IMR-90 (cell line): ENCODE results near the gene LCAT. TPM values are rescaled to one million over a fixed set of nuclear protein-coding genes. Genes with fewer than 3 reads are reported as not detected.

ENCODE experiments used
- ATAC-seq: fragments of 200-7000 bp; cut with Tn5 transposase; 2 replicates; pipeline ENCODE4 v1.9.1; 2020; ENCODE audit warnings: low read depth, mild to moderate bottlenecking, moderate library complexity
- BruUV-seq: library from RNA; stranded (reverse); fragments of 400-500 nt; replicated peaks from 2 replicates; lab custom pipeline; 2021; lab: Mats Ljungman, UMichigan
- CTCF ChIA-PET: fragments of 300-600 bp; formaldehyde crosslinking; extraction: SDS; loops from one replicate; lab custom pipeline; 2021; ENCODE audit warnings: antibody characterized with exemption; lab: Yijun Ruan, JAX
- POLR2A ChIA-PET: fragments of 300-600 bp; sonication (Branson Sonifier 250); formaldehyde crosslinking; loops from one replicate; lab custom pipeline; 2022; ENCODE audit warnings: antibody characterized with exemption; ENCODE audit not compliant: unreplicated experiment; lab: Charles Lee
- DNase-seq: peaks from one replicate; pipeline ENCODE4 v3.0.0; 2013
- H2AFZ ChIP-seq: replicated peaks from 2 replicates; pipeline ENCODE3; 2013; ENCODE audit warnings: low read length, mild to moderate bottlenecking; ENCODE audit not compliant: poor library complexity
- H2AK5ac ChIP-seq: 2 replicates; pipeline ENCODE4 v1.6.1; 2013; ENCODE audit warnings: low read depth, low read length, inconsistent platforms
- H2AK9ac ChIP-seq: replicated peaks from 2 replicates; pipeline ENCODE3; 2013; ENCODE audit warnings: mild to moderate bottlenecking, low read depth, low read length, moderate library complexity; ENCODE audit not compliant: poor library complexity
- H2BK120ac ChIP-seq: 2 replicates; pipeline ENCODE4 v1.6.1; 2013; ENCODE audit warnings: low read depth, low read length, inconsistent platforms
- H2BK15ac ChIP-seq: 3 replicates; pipeline ENCODE4 v1.6.1; 2013; ENCODE audit warnings: low read depth, low read length, inconsistent platforms
- H2BK20ac ChIP-seq: 2 replicates; pipeline ENCODE4 v1.6.1; 2013; ENCODE audit warnings: low read depth, mild to moderate bottlenecking, inconsistent platforms, low read length, moderate library complexity
- H2BK5ac ChIP-seq: 2 replicates; pipeline ENCODE4 v1.6.1; 2013; ENCODE audit warnings: mild to moderate bottlenecking, low read depth, low read length, inconsistent platforms; ENCODE audit not compliant: poor library complexity, severe bottlenecking
- H3K14ac ChIP-seq: replicated peaks from 2 replicates; pipeline ENCODE4 v1.6.1; 2013; ENCODE audit warnings: low read depth, low read length, inconsistent platforms
- H3K18ac ChIP-seq: 2 replicates; pipeline ENCODE4 v1.6.1; 2013; ENCODE audit warnings: low read depth, low read length, control low read depth
- H3K23ac ChIP-seq: 2 replicates; pipeline ENCODE4 v1.6.1; 2013; ENCODE audit warnings: low read depth, low read length, inconsistent platforms
- H3K27ac ChIP-seq: 2 replicates; pipeline ENCODE4 v1.5.1; 2013; ENCODE audit warnings: mild to moderate bottlenecking, control low read depth, low read length; ENCODE audit not compliant: insufficient read depth
- H3K27me3 ChIP-seq: 2 replicates; pipeline ENCODE4 v1.6.1; 2013; ENCODE audit warnings: low read length; ENCODE audit not compliant: control insufficient read depth, insufficient read depth
- H3K36me3 ChIP-seq: 2 replicates; pipeline ENCODE4 v1.6.1; 2013; ENCODE audit warnings: low read length, mixed read lengths; ENCODE audit not compliant: control insufficient read depth, insufficient read depth
- H3K4ac ChIP-seq: 2 replicates; pipeline ENCODE4 v1.6.1; 2013; ENCODE audit warnings: low read depth, low read length, inconsistent platforms
- H3K4me1 ChIP-seq: 2 replicates; pipeline ENCODE4 v1.6.1; 2013; ENCODE audit warnings: low read length, mixed read lengths; ENCODE audit not compliant: control insufficient read depth, insufficient read depth
- H3K4me2 ChIP-seq: 2 replicates; pipeline ENCODE4 v1.6.1; 2013; ENCODE audit warnings: low read depth, mild to moderate bottlenecking, control low read depth, low read length, moderate library complexity
- H3K4me3 ChIP-seq: 2 replicates; pipeline ENCODE4 v1.5.1; 2013; ENCODE audit warnings: low read depth, mild to moderate bottlenecking, control low read depth, low read length, moderate library complexity; ENCODE audit not compliant: insufficient read depth
- H3K56ac ChIP-seq: 2 replicates; pipeline ENCODE4 v1.6.1; 2013; ENCODE audit warnings: low read length, inconsistent platforms; ENCODE audit not compliant: insufficient read depth; ENCODE audit errors: extremely low read depth
- H3K79me1 ChIP-seq, 2 experiments: 2 replicates each; pipeline ENCODE4 v1.6.1; 2013; ENCODE audit warnings: low read length in 2 of 2, inconsistent platforms in 1 of 2, low read depth in 1 of 2
- H3K9ac ChIP-seq: 2 replicates; pipeline ENCODE4 v1.6.1; 2013; ENCODE audit warnings: low read depth, low read length, control low read depth
- H3K9me1 ChIP-seq: 2 replicates; pipeline ENCODE4 v1.6.1; 2013; ENCODE audit warnings: low read length, inconsistent platforms; ENCODE audit not compliant: insufficient read depth
- H3K9me3 ChIP-seq: 2 replicates; pipeline ENCODE4 v1.6.1; 2013; ENCODE audit warnings: low read length; ENCODE audit not compliant: control insufficient read depth, insufficient read depth
- H4K20me1 ChIP-seq: 2 replicates; pipeline ENCODE4 v1.6.1; 2013; ENCODE audit warnings: low read length, inconsistent platforms; ENCODE audit not compliant: insufficient read depth
- H4K5ac ChIP-seq: 2 replicates; pipeline ENCODE4 v1.6.1; 2013; ENCODE audit warnings: mild to moderate bottlenecking, low read depth, low read length, control low read depth
- H4K8ac ChIP-seq, 2 experiments: 2 replicates each; pipeline ENCODE4 v1.6.1; 2013; ENCODE audit warnings: low read depth in 2 of 2, low read length in 2 of 2, control low read depth in 1 of 2, inconsistent platforms in 1 of 2
- H4K91ac ChIP-seq: 2 replicates; pipeline ENCODE4 v1.6.1; 2013; ENCODE audit warnings: low read depth, low read length, inconsistent platforms; ENCODE audit not compliant: insufficient read depth
- SMC3 ChIP-seq: fragments of 150-350 bp; IDR thresholded peaks from 2 replicates; pipeline ENCODE4 v1.6.1; 2016; ENCODE audit warnings: low read depth, mild to moderate bottlenecking, antibody characterized with exemption, low read length, moderate library complexity
- WGBS, 2 experiments: methylation state at CpG; one replicate each; pipeline versions ENCODE4 v1.1.5 to v1.1.7; 2013; ENCODE audit warnings: missing lambda C conversion rate in 2 of 2; ENCODE audit not compliant: insufficient read length in 1 of 2; ENCODE audit errors: extremely low coverage in 2 of 2; 5-methylcytosine and 5-hydroxymethylcytosine counted together
- dilution Hi-C: fragments of 300-500 bp; cut with HindIII; formaldehyde crosslinking; loops from one replicate; pipeline ENCODE4 v1.14.3; 2018; ENCODE audit warnings: low sequenced_read_pairs; ENCODE audit not compliant: unreplicated experiment
- in situ Hi-C: fragments of 300-500 bp; cut with MboI; formaldehyde crosslinking; loops from 3 replicates; pipeline ENCODE4 v1.14.3; 2019; ENCODE audit warnings: low sequenced_read_pairs, inconsistent platforms, mixed read lengths
- intact Hi-C: fragments of 100-400 bp; cut with micrococcal nuclease; formaldehyde crosslinking; loops from 2 replicates; pipeline ENCODE4 v1.10.0; 2022
- polyA plus RNA-seq, 3 experiments: library from polyadenylated mRNA; depleted of rRNA; stranded (reverse); fragments of >200 nt; gene quantifications; 2 replicates each; pipeline ENCODE4 v1.2.3, GENCODE V29; 2012; ENCODE audit warnings: low replicate concordance in 1 of 3
- total RNA-seq: library from RNA; depleted of rRNA; stranded (reverse); fragments of >200 nt; gene quantifications from 2 replicates; pipeline ENCODE4 v1.2.3, GENCODE V29; 2012
- TF ChIP-seq, protein P1 (sequence below): conservative IDR thresholded peaks from 2 replicates; pipeline ENCODE4 v1.5.1; 2012; ENCODE audit warnings: mild to moderate bottlenecking, low read depth, low read length, improper control_type of control experiment

The LCAT gene
- total and polyA plus RNA-seq, 2 of the 4 experiments (the other 2 are of a cell fraction): 1.4 to 18.8 TPM

DNA sequence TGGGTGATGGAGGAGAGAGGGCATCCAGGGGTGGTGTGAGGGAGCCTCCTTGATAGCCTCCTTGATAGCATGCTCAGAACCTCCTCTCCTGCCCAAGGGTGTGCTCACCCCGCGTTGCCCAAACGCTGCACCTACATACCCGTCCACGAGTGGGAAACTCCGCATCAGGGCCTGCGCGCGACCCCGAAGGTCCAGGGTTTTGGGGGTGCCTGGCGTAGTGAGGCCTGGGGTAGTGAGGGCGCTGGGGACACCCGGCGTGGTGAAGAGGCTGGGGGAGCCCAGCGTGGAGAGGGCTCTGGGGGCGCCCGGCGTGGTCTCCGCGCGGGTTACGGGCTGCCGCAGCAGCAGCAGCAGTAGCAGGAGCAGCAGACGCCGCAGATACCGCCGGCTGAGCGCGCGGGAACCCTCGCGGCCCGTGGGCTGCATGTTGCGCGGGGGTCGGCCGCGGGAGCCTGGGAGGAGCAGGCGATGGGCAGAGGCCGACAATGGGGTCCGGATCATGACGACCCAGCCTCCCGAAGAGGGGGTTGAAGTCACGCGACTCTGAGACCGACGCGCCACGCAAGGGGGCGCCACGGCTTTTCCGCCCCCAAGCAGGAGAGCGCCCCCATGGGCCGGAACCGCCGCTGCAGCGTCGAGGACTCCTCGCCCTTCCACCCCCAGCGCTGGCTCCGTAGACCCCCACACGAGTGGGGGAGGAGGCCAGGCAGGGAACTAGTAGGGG, 36.2 kb upstream of the LCAT start, which contains the start of gene DPEP3:
Gene DPEP3, minus strand, starts transcription at position 545 of the 724 bp plus-strand sequence. Its CDS starts 119 bp downstream, at position 426.
- H3K4me1 ChIP-seq: peaks cover 1% of the 10 kb centered on the region; the same call in 1 of the 2 replicates
- no peak within 1 kb of the TSS for H3K4me3 ChIP-seq
- no TSS peak for BruUV-seq
- CTCF ChIA-PET: no interaction called here
- no peak within 1 kb of the TSS for H3K23ac ChIP-seq
- TF ChIP-seq, protein P1, sequence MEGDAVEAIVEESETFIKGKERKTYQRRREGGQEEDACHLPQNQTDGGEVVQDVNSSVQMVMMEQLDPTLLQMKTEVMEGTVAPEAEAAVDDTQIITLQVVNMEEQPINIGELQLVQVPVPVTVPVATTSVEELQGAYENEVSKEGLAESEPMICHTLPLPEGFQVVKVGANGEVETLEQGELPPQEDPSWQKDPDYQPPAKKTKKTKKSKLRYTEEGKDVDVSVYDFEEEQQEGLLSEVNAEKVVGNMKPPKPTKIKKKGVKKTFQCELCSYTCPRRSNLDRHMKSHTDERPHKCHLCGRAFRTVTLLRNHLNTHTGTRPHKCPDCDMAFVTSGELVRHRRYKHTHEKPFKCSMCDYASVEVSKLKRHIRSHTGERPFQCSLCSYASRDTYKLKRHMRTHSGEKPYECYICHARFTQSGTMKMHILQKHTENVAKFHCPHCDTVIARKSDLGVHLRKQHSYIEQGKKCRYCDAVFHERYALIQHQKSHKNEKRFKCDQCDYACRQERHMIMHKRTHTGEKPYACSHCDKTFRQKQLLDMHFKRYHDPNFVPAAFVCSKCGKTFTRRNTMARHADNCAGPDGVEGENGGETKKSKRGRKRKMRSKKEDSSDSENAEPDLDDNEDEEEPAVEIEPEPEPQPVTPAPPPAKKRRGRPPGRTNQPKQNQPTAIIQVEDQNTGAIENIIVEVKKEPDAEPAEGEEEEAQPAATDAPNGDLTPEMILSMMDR: peak; percentile 46
- TF ChIP-seq SMC3: no peak
- intact Hi-C loops (no loop called here), in situ Hi-C loops (loop anchor here (10.0 kb wide), 1 partner anchor 245 kb away; no protein-coding TSS in a partner anchor), dilution Hi-C loops (no loop called here)
- H2BK20ac ChIP-seq: no peak within 1 kb of the TSS
- no peak within 1 kb of the TSS for H3K18ac ChIP-seq
- H3K56ac ChIP-seq: no peak within 1 kb of the TSS
- H2BK120ac ChIP-seq: no peak within 1 kb of the TSS
- WGBS, 2 experiments: 65% methylated on average over 22 of the region's 62 CpGs; no CpG with 5 or more reads in 1 of the 2 experiments
- POLR2A ChIA-PET: no interaction called here
- no peak within 1 kb of the TSS for H3K27ac ChIP-seq
- H4K5ac ChIP-seq: no peak within 1 kb of the TSS
- H3K27me3 ChIP-seq: peaks cover 29% of the 10 kb centered on the region
- no peaks in the 10 kb centered on the region for H3K9me1 ChIP-seq
- no peak within 1 kb of the TSS for H3K14ac ChIP-seq
- H2AK5ac ChIP-seq: no peak within 1 kb of the TSS
- no peaks in the 10 kb centered on the region; the same call in 1 of the 2 replicates for H4K20me1 ChIP-seq
- H2AK9ac ChIP-seq: no peak within 1 kb of the TSS
- no peaks in the 10 kb centered on the region for H3K79me1 ChIP-seq
- H2AFZ ChIP-seq: peak within 1 kb of the TSS; percentile 43
- H4K8ac ChIP-seq: no peak within 1 kb of the TSS
- ATAC-seq (no peak), DNase-seq (no peak)
- H4K91ac ChIP-seq: no peak within 1 kb of the TSS
- H3K4me2 ChIP-seq: no peak within 1 kb of the TSS
- H3K9ac ChIP-seq: no peak within 1 kb of the TSS
- no peak within 1 kb of the TSS for H2BK5ac ChIP-seq
- H3K4ac ChIP-seq: no peak within 1 kb of the TSS
- H3K9me3 ChIP-seq: no peaks in the 10 kb centered on the region
- H2BK15ac ChIP-seq: no peak within 1 kb of the TSS
- no peaks in the 10 kb centered on the region for H3K36me3 ChIP-seq
